Measurements from ENCODE around the gene NSUN2. TPM values are rescaled to one million over a fixed set of nuclear protein-coding genes. Genes with fewer than 3 reads are reported as not detected.
A peak's percentile ranks its signal among the peaks of the same experiment; 100 is the strongest.

Gene NSUN2
- 100 to 1,000 TPM in 1 of 4 donors, 10 to 100 TPM in 3; 27.5 to 134 (median 55.8) TPM for total RNA-seq

DNA sequence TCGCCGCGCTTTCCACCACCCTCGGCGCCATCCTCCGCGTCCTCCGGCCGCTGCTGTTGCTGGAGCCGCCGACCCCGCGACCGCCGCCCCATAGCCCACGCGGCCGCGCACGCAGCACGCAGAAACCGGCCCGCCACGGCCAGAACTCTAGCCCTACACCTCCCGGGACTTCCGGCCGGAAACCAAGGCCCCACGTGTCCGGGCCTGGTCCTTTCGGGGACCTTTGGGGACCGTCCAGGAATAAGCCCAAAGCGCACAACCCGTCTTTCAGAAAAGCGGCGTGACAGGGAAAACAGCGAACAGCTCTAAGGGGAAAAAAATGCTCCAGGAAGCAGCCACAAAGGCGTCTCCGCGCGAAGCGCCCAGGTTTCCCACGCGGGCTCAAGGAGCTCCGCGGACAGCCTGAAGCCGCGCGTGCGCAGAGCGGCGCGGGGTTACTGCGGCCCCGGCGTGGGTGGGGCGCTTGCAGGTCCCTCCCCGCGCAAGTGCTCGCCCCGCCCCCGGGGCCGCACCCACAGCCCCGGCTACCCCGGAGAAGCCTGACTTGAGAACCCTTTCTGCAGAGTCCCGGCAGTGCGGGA lies at the start of gene NSUN2, which contains the start of gene SRD5A1:
Gene NSUN2, minus strand, starts transcription at position 157 of the 581 bp plus-strand sequence. Its CDS starts 65 bp downstream, at position 92.
Gene SRD5A1, plus strand, starts transcription at position 553 of the 581 bp plus-strand sequence. CDS start 137 bp downstream, outside the sequence.
- no peaks in the 10 kb centered on the region for H3K27me3 ChIP-seq
- H3K4me3 ChIP-seq = peak within 1 kb of the TSS; percentile 73 to 98 (median 86)
- H3K9me3 ChIP-seq = no peaks in the 10 kb centered on the region
- peaks cover 0 to 26% (median 0%) of the 10 kb centered on the region in 3 donors for H3K36me3 ChIP-seq
- peaks cover 0 to 25% (median 3%) of the 10 kb centered on the region in 4 donors for H3K4me1 ChIP-seq
- peak within 1 kb of the TSS; percentile 86 to 95 (median 90) for H3K27ac ChIP-seq
- TF ChIP-seq, protein P1, sequence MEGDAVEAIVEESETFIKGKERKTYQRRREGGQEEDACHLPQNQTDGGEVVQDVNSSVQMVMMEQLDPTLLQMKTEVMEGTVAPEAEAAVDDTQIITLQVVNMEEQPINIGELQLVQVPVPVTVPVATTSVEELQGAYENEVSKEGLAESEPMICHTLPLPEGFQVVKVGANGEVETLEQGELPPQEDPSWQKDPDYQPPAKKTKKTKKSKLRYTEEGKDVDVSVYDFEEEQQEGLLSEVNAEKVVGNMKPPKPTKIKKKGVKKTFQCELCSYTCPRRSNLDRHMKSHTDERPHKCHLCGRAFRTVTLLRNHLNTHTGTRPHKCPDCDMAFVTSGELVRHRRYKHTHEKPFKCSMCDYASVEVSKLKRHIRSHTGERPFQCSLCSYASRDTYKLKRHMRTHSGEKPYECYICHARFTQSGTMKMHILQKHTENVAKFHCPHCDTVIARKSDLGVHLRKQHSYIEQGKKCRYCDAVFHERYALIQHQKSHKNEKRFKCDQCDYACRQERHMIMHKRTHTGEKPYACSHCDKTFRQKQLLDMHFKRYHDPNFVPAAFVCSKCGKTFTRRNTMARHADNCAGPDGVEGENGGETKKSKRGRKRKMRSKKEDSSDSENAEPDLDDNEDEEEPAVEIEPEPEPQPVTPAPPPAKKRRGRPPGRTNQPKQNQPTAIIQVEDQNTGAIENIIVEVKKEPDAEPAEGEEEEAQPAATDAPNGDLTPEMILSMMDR (IDR thresholded peaks at IDR 0.05) = no peak
- peak; percentile 24 to 28 for TF ChIP-seq POLR2A (IDR thresholded peaks at IDR 0.05)
- DNase-seq = peak; percentile 90 to 96 (median 96)

DNA sequence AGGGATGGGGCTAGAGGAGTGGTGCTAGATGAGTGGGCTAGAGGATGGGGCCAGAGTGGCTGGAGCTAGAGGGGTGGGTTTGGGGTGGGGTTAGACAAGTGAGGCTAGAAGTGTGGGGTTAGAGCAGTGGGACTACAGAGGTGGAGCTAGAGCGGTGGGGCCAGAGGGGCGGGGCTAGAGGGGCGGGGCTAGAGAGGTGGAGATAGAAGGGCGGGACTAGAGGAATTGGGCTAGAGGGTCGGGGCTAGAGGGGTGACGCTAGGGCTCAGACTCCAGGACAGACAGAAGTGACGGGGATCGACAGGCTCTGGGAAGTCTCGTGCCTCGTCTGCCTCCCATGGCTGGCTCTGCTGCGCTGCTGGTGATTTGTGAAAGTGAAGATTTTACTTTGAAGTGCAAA lies 49.4 kb upstream of the NSUN2 start:
- TF ChIP-seq POLR2A (IDR thresholded peaks at IDR 0.05) = no peak
- TF ChIP-seq, protein P1 (IDR thresholded peaks at IDR 0.05) = no peak

DNA sequence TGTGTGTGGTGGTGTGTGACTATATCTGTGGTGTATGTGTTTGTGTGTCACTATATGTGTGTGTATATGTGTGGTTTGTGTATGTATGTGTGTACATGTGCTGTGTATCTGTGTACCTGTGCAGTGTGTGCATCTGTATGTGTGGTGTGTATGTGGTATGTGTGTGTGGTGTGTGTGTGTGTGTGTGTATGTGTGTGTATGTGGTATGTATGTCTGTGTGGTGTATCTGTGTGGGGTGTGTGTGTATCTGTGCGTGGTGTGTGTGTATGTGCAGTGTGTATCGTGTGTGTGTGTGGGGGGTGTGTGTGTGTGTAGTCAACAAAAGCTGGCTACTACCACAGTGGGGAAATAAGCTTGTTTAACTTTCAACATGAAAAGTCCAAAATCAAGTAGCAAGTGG lies 48.8 kb upstream of the NSUN2 start:
- H3K27me3 ChIP-seq = no peaks in the 10 kb centered on the region
- H3K9me3 ChIP-seq = no peaks in the 10 kb centered on the region
- DNase-seq = no peak
- no peak for TF ChIP-seq POLR2A (IDR thresholded peaks at IDR 0.05)
- TF ChIP-seq, protein P1 (IDR thresholded peaks at IDR 0.05) = no peak
- no peak overlapping the region for H3K4me3 ChIP-seq
- no peak overlapping the region for H3K27ac ChIP-seq
- no peaks in the 10 kb centered on the region for H3K4me1 ChIP-seq
- no peaks in the 10 kb centered on the region for H3K36me3 ChIP-seq

More for the DNA sequence above, 49.4 kb upstream of the NSUN2 start:
- DNase-seq = no peak
- Histone ChIP-seq H3K4me3 (no peak overlapping the region), H3K27ac (no peak overlapping the region), H3K4me1 (peaks cover 0 to 2% (median 0%) of the 10 kb centered on the region in 4 donors), H3K36me3 (no peaks in the 10 kb centered on the region), H3K27me3 (no peaks in the 10 kb centered on the region), H3K9me3 (no peaks in the 10 kb centered on the region)

DNA sequence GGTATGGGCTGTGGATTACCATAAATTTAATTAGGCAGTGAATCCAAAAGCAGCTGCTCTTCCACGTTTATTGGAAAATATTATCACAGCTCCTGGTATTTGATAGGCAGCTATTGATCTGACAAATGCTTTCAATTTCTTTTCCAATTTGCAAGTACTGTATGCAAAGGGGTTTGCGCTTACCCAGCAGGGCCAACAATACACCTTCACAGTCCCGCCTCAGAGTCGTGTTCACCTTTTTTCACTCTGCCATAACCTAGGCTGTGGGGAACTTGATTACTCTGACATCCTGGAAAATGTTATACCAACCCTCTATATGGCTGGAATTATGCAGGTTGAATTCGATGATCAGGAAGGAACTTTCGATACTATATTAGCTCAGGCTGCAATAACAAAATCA lies 48.1 kb upstream of the NSUN2 start:
- DNase-seq = no peak
- no peak for TF ChIP-seq POLR2A (IDR thresholded peaks at IDR 0.05)
- TF ChIP-seq, protein P1 (IDR thresholded peaks at IDR 0.05) = no peak

DNA sequence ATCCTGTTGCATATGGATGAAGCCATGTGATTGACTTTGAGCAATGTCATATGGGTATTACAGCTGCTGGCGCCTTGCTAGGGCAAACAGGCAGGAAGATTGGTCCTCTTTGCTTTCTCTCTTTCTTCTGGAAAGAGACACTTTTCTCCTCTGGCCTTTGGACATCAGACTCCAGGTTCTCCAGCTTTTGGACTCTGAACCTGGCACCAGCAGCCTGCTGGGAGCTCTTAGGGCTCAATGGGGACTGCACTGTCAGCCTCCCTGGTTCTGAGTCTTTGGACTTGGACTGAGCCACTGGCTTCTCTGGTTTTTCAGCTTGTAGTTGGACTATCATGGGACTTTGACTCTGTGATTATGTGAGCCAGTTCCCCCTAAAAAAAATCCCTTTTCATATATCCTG lies 45.5 kb upstream of the NSUN2 start:
- Histone ChIP-seq H3K27me3 (no peaks in the 10 kb centered on the region), H3K9me3 (no peaks in the 10 kb centered on the region), H3K4me3 (no peak overlapping the region), H3K4me1 (no peaks in the 10 kb centered on the region), H3K27ac (no peak overlapping the region), H3K36me3 (no peaks in the 10 kb centered on the region)
- TF ChIP-seq, protein P1 (IDR thresholded peaks at IDR 0.05) = no peak
- TF ChIP-seq POLR2A (IDR thresholded peaks at IDR 0.05) = no peak
- no peak for DNase-seq

More for the DNA sequence above, 48.1 kb upstream of the NSUN2 start:
- Histone ChIP-seq H3K27ac (no peak overlapping the region), H3K36me3 (no peaks in the 10 kb centered on the region), H3K27me3 (no peaks in the 10 kb centered on the region), H3K4me1 (no peaks in the 10 kb centered on the region), H3K9me3 (no peaks in the 10 kb centered on the region), H3K4me3 (no peak overlapping the region)
